HEK293T (cell line): ENCODE data around the gene PSMB9.

ENCODE experiments used
- ARNT ChIP-seq: fragments of 450-650 bp; IDR thresholded peaks from 2 replicates; pipeline ENCODE4 v1.6.1; 2017; ENCODE audit warnings: mild to moderate bottlenecking
- BHLHE40 ChIP-seq: fragments of 450-650 bp; IDR thresholded peaks from 2 replicates; pipeline ENCODE4 v1.6.1; 2016; ENCODE audit warnings: mild to moderate bottlenecking, moderate library complexity, borderline replicate concordance
- FOXA1 ChIP-seq: fragments of 450-650 bp; IDR thresholded peaks from 2 replicates; pipeline ENCODE4 v1.6.1; 2016; ENCODE audit warnings: mild to moderate bottlenecking
- FOXK2 ChIP-seq: fragments of 450-650 bp; IDR thresholded peaks from 2 replicates; pipeline ENCODE4 v1.6.1; 2016; ENCODE audit warnings: mild to moderate bottlenecking
- FOXM1 ChIP-seq: fragments of 450-650 bp; IDR thresholded peaks from 2 replicates; pipeline ENCODE4 v1.6.1; 2017; ENCODE audit warnings: mild to moderate bottlenecking, borderline replicate concordance
- HDGF ChIP-seq: fragments of 450-650 bp; IDR thresholded peaks from 2 replicates; pipeline ENCODE4 v1.6.1; 2017; ENCODE audit warnings: antibody characterized with exemption, borderline replicate concordance
- SP1 ChIP-seq: fragments of 450-650 bp; IDR thresholded peaks from 2 replicates; pipeline ENCODE4 v1.6.1; 2017
- SUZ12 ChIP-seq: fragments of 450-650 bp; IDR thresholded peaks from 2 replicates; pipeline ENCODE4 v1.6.1; 2016; ENCODE audit warnings: mild to moderate bottlenecking
- TARDBP ChIP-seq: fragments of 450-650 bp; IDR thresholded peaks from 2 replicates; pipeline ENCODE4 v1.6.1; 2016
- ZNF384 ChIP-seq: fragments of 450-650 bp; IDR thresholded peaks from 2 replicates; pipeline ENCODE4 v1.6.1; 2016

GRCh38 chr6:32867554-32868256 is 13.7 kb downstream of the PSMB9 start:
- TF ChIP-seq TARDBP (no peak), ZNF384 (no peak), FOXM1 (no peak), SP1 (no peak), BHLHE40 (no peak), HDGF (no peak), FOXA1 (no peak), SUZ12 (no peak), FOXK2 (no peak), ARNT (no peak)
